Neutrophil (primary cell): ENCODE results near the gene DYDC1.

ENCODE experiments used
- H3K27ac ChIP-seq: fragments of 200-600 bp; sonication (generic); 2 replicates; pipeline ENCODE4 v1.5.1; 2016; ENCODE audit warnings: mild to moderate bottlenecking, moderate library complexity
- H3K27me3 ChIP-seq: fragments of 200-600 bp; sonication (generic); 2 replicates; pipeline ENCODE4 v1.6.0; 2016; ENCODE audit warnings: mild to moderate bottlenecking
- H3K36me3 ChIP-seq: fragments of 200-600 bp; sonication (generic); 2 replicates; pipeline ENCODE4 v1.5.1; 2017
- H3K4me1 ChIP-seq, 2 experiments: fragments of 200-600 bp in 1 of 2; sonication (generic) in 1 of 2; 1 replicate in 1 of 2; 2 replicates in 1 of 2; pipeline versions ENCODE4 v1.5.1 to v1.6.1; 2013 to 2016; ENCODE audit warnings: low read depth in 1 of 2, low read length in 1 of 2, mild to moderate bottlenecking in 1 of 2, moderate library complexity in 1 of 2; ENCODE audit not compliant: control insufficient read depth in 1 of 2, insufficient read depth in 1 of 2
- H3K4me3 ChIP-seq, 2 experiments: fragments of 200-600 bp in 1 of 2; sonication (generic) in 1 of 2; 1 replicate in 1 of 2; 2 replicates in 1 of 2; pipeline ENCODE4 v1.5.1; 2013 to 2016; ENCODE audit warnings: low read depth in 1 of 2, low read length in 1 of 2, mild to moderate bottlenecking in 1 of 2, moderate library complexity in 1 of 2
- H3K9me3 ChIP-seq: fragments of 200-600 bp; sonication (generic); 2 replicates; pipeline ENCODE4 v1.5.1; 2016
- CTCF ChIP-seq: fragments of 200-600 bp; sonication (generic); IDR thresholded peaks from 2 replicates; pipeline ENCODE4 v1.5.1; 2016; ENCODE audit warnings: antibody characterized with exemption

Gene DYDC1

GRCh38 chr10:80289451-80290287 lies 66.9 kb downstream of the DYDC1 start, which contains the start of gene MAT1A:
MAT1A (minus strand) TSS chr10:80289658; CDS start chr10:80289423, 235 bp downstream.
- Histone ChIP-seq H3K9me3 (no peaks in the 10 kb centered on the region), H3K4me3 (no peak within 1 kb of the TSS), H3K4me1 (no peaks in the 10 kb centered on the region), H3K27ac (no peak within 1 kb of the TSS), H3K36me3 (no peaks in the 10 kb centered on the region), H3K27me3 (peaks cover 3% of the 10 kb centered on the region)
- TF ChIP-seq CTCF, result no peak

- no peak for TF ChIP-seq CTCF
- Histone ChIP-seq H3K4me1 (no peaks in the 10 kb centered on the region), H3K4me3 (no peak overlapping the region), H3K27me3 (peaks cover 3% of the 10 kb centered on the region), H3K9me3 (no peaks in the 10 kb centered on the region), H3K36me3 (no peaks in the 10 kb centered on the region), H3K27ac (no peak overlapping the region)
Observed at GRCh38 chr10:80288849-80289248, 67.7 kb downstream of the DYDC1 start.
